IMR-90 (cell line): ENCODE results near the gene SLC9A5. TPM values are rescaled to one million over a fixed set of nuclear protein-coding genes. Genes with fewer than 3 reads are reported as not detected.
A peak's percentile ranks its signal among the peaks of the same experiment; 100 is the strongest.

ENCODE experiments used
- ATAC-seq: fragments of 200-7000 bp; cut with Tn5 transposase; 2 replicates; pipeline ENCODE4 v1.9.1; 2020; ENCODE audit warnings: low read depth, mild to moderate bottlenecking, moderate library complexity
- BruUV-seq: library from RNA; stranded (reverse); fragments of 400-500 nt; replicated peaks from 2 replicates; lab custom pipeline; 2021; lab: Mats Ljungman, UMichigan
- CTCF ChIA-PET: fragments of 300-600 bp; formaldehyde crosslinking; extraction: SDS; loops from one replicate; lab custom pipeline; 2021; ENCODE audit warnings: antibody characterized with exemption; lab: Yijun Ruan, JAX
- POLR2A ChIA-PET: fragments of 300-600 bp; sonication (Branson Sonifier 250); formaldehyde crosslinking; loops from one replicate; lab custom pipeline; 2022; ENCODE audit warnings: antibody characterized with exemption; ENCODE audit not compliant: unreplicated experiment; lab: Charles Lee
- DNase-seq: peaks from one replicate; pipeline ENCODE4 v3.0.0; 2013
- H2AFZ ChIP-seq: replicated peaks from 2 replicates; pipeline ENCODE3; 2013; ENCODE audit warnings: low read length, mild to moderate bottlenecking; ENCODE audit not compliant: poor library complexity
- H2AK5ac ChIP-seq: 2 replicates; pipeline ENCODE4 v1.6.1; 2013; ENCODE audit warnings: low read depth, low read length, inconsistent platforms
- H2AK9ac ChIP-seq: replicated peaks from 2 replicates; pipeline ENCODE3; 2013; ENCODE audit warnings: mild to moderate bottlenecking, low read depth, low read length, moderate library complexity; ENCODE audit not compliant: poor library complexity
- H2BK120ac ChIP-seq: 2 replicates; pipeline ENCODE4 v1.6.1; 2013; ENCODE audit warnings: low read depth, low read length, inconsistent platforms
- H2BK15ac ChIP-seq: 3 replicates; pipeline ENCODE4 v1.6.1; 2013; ENCODE audit warnings: low read depth, low read length, inconsistent platforms
- H2BK20ac ChIP-seq: 2 replicates; pipeline ENCODE4 v1.6.1; 2013; ENCODE audit warnings: low read depth, mild to moderate bottlenecking, inconsistent platforms, low read length, moderate library complexity
- H2BK5ac ChIP-seq: 2 replicates; pipeline ENCODE4 v1.6.1; 2013; ENCODE audit warnings: mild to moderate bottlenecking, low read depth, low read length, inconsistent platforms; ENCODE audit not compliant: poor library complexity, severe bottlenecking
- H3K14ac ChIP-seq: replicated peaks from 2 replicates; pipeline ENCODE4 v1.6.1; 2013; ENCODE audit warnings: low read depth, low read length, inconsistent platforms
- H3K18ac ChIP-seq: 2 replicates; pipeline ENCODE4 v1.6.1; 2013; ENCODE audit warnings: low read depth, low read length, control low read depth
- H3K23ac ChIP-seq: 2 replicates; pipeline ENCODE4 v1.6.1; 2013; ENCODE audit warnings: low read depth, low read length, inconsistent platforms
- H3K27ac ChIP-seq: 2 replicates; pipeline ENCODE4 v1.5.1; 2013; ENCODE audit warnings: mild to moderate bottlenecking, control low read depth, low read length; ENCODE audit not compliant: insufficient read depth
- H3K27me3 ChIP-seq: 2 replicates; pipeline ENCODE4 v1.6.1; 2013; ENCODE audit warnings: low read length; ENCODE audit not compliant: control insufficient read depth, insufficient read depth
- H3K36me3 ChIP-seq: 2 replicates; pipeline ENCODE4 v1.6.1; 2013; ENCODE audit warnings: low read length, mixed read lengths; ENCODE audit not compliant: control insufficient read depth, insufficient read depth
- H3K4ac ChIP-seq: 2 replicates; pipeline ENCODE4 v1.6.1; 2013; ENCODE audit warnings: low read depth, low read length, inconsistent platforms
- H3K4me1 ChIP-seq: 2 replicates; pipeline ENCODE4 v1.6.1; 2013; ENCODE audit warnings: low read length, mixed read lengths; ENCODE audit not compliant: control insufficient read depth, insufficient read depth
- H3K4me2 ChIP-seq: 2 replicates; pipeline ENCODE4 v1.6.1; 2013; ENCODE audit warnings: low read depth, mild to moderate bottlenecking, control low read depth, low read length, moderate library complexity
- H3K4me3 ChIP-seq: 2 replicates; pipeline ENCODE4 v1.5.1; 2013; ENCODE audit warnings: low read depth, mild to moderate bottlenecking, control low read depth, low read length, moderate library complexity; ENCODE audit not compliant: insufficient read depth
- H3K56ac ChIP-seq: 2 replicates; pipeline ENCODE4 v1.6.1; 2013; ENCODE audit warnings: low read length, inconsistent platforms; ENCODE audit not compliant: insufficient read depth; ENCODE audit errors: extremely low read depth
- H3K79me1 ChIP-seq, 2 experiments: 2 replicates each; pipeline ENCODE4 v1.6.1; 2013; ENCODE audit warnings: low read length in 2 of 2, inconsistent platforms in 1 of 2, low read depth in 1 of 2
- H3K9ac ChIP-seq: 2 replicates; pipeline ENCODE4 v1.6.1; 2013; ENCODE audit warnings: low read depth, low read length, control low read depth
- H3K9me1 ChIP-seq: 2 replicates; pipeline ENCODE4 v1.6.1; 2013; ENCODE audit warnings: low read length, inconsistent platforms; ENCODE audit not compliant: insufficient read depth
- H3K9me3 ChIP-seq: 2 replicates; pipeline ENCODE4 v1.6.1; 2013; ENCODE audit warnings: low read length; ENCODE audit not compliant: control insufficient read depth, insufficient read depth
- H4K20me1 ChIP-seq: 2 replicates; pipeline ENCODE4 v1.6.1; 2013; ENCODE audit warnings: low read length, inconsistent platforms; ENCODE audit not compliant: insufficient read depth
- H4K5ac ChIP-seq: 2 replicates; pipeline ENCODE4 v1.6.1; 2013; ENCODE audit warnings: mild to moderate bottlenecking, low read depth, low read length, control low read depth
- H4K8ac ChIP-seq, 2 experiments: 2 replicates each; pipeline ENCODE4 v1.6.1; 2013; ENCODE audit warnings: low read depth in 2 of 2, low read length in 2 of 2, control low read depth in 1 of 2, inconsistent platforms in 1 of 2
- H4K91ac ChIP-seq: 2 replicates; pipeline ENCODE4 v1.6.1; 2013; ENCODE audit warnings: low read depth, low read length, inconsistent platforms; ENCODE audit not compliant: insufficient read depth
- CTCF ChIP-seq: conservative IDR thresholded peaks from 2 replicates; pipeline ENCODE4 v1.5.1; 2012; ENCODE audit warnings: mild to moderate bottlenecking, low read depth, low read length, improper control_type of control experiment
- RAD21 ChIP-seq: IDR thresholded peaks from 2 replicates; pipeline ENCODE4 v1.6.1; 2012; ENCODE audit warnings: low read length, improper control_type of control experiment
- RCOR1 ChIP-seq: IDR thresholded peaks from 2 replicates; pipeline ENCODE4 v1.6.1; 2012; ENCODE audit warnings: mild to moderate bottlenecking, low read length, improper control_type of control experiment; ENCODE audit not compliant: insufficient replicate concordance
- WGBS, 2 experiments: methylation state at CpG; one replicate each; pipeline versions ENCODE4 v1.1.5 to v1.1.7; 2013; ENCODE audit warnings: missing lambda C conversion rate in 2 of 2; ENCODE audit not compliant: insufficient read length in 1 of 2; ENCODE audit errors: extremely low coverage in 2 of 2; 5-methylcytosine and 5-hydroxymethylcytosine counted together
- dilution Hi-C: fragments of 300-500 bp; cut with HindIII; formaldehyde crosslinking; loops from one replicate; pipeline ENCODE4 v1.14.3; 2018; ENCODE audit warnings: low sequenced_read_pairs; ENCODE audit not compliant: unreplicated experiment
- in situ Hi-C: fragments of 300-500 bp; cut with MboI; formaldehyde crosslinking; loops from 3 replicates; pipeline ENCODE4 v1.14.3; 2019; ENCODE audit warnings: low sequenced_read_pairs, inconsistent platforms, mixed read lengths
- intact Hi-C: fragments of 100-400 bp; cut with micrococcal nuclease; formaldehyde crosslinking; loops from 2 replicates; pipeline ENCODE4 v1.10.0; 2022
- polyA plus RNA-seq, 3 experiments: library from polyadenylated mRNA; depleted of rRNA; stranded (reverse); fragments of >200 nt; gene quantifications; 2 replicates each; pipeline ENCODE4 v1.2.3, GENCODE V29; 2012; ENCODE audit warnings: low replicate concordance in 1 of 3
- total RNA-seq: library from RNA; depleted of rRNA; stranded (reverse); fragments of >200 nt; gene quantifications from 2 replicates; pipeline ENCODE4 v1.2.3, GENCODE V29; 2012

Gene SLC9A5
- total and polyA plus RNA-seq, 2 of the 4 experiments (the other 2 are of a cell fraction), result 1.8 to 5.7 TPM

GRCh38 chr16:67260426-67261063, 11.8 kb downstream of the SLC9A5 start (continued):
- TF ChIP-seq CTCF, result peak; percentile 79

GRCh38 chr16:67263201-67263600, 14.4 kb downstream of the SLC9A5 start:
- no peak overlapping the region for H2BK120ac ChIP-seq
- H2AK9ac ChIP-seq, result no peak overlapping the region
- no TSS peak for BruUV-seq
- no peak overlapping the region for H3K4me2 ChIP-seq
- no peak overlapping the region for H2BK20ac ChIP-seq
- no peak overlapping the region for H4K91ac ChIP-seq
- H3K27me3 ChIP-seq, result no peaks in the 10 kb centered on the region
- no peak overlapping the region for H3K9ac ChIP-seq
- dilution Hi-C loops, result no loop called here
- ATAC-seq, result no peak
- H4K8ac ChIP-seq, result no peak overlapping the region
- CTCF ChIA-PET, result no interaction called here
- no peak overlapping the region for H3K23ac ChIP-seq
- peaks cover 4% of the 10 kb centered on the region for H3K4me1 ChIP-seq
- H3K9me3 ChIP-seq, result no peaks in the 10 kb centered on the region
- H2BK5ac ChIP-seq, result no peak overlapping the region
- H3K27ac ChIP-seq, result no peak overlapping the region
- H3K14ac ChIP-seq, result no peak overlapping the region
- TF ChIP-seq RAD21 (no peak), RCOR1 (no peak)
- H2BK15ac ChIP-seq, result no peak overlapping the region
- no peaks in the 10 kb centered on the region for H3K36me3 ChIP-seq
- peaks cover 8% of the 10 kb centered on the region; the same call in 1 of the 2 replicates for H3K9me1 ChIP-seq
- POLR2A ChIA-PET, result no interaction called here
- H3K18ac ChIP-seq, result no peak overlapping the region
- 100% methylated on average over 3 of the region's 3 CpGs; no CpG with 5 or more reads in 1 of the 2 experiments for WGBS, 2 experiments
- DNase-seq, result no peak
- H2AFZ ChIP-seq, result no peak overlapping the region
- H2AK5ac ChIP-seq, result peak overlapping the region; percentile 53; the same call in 1 of the 2 replicates
- H4K20me1 ChIP-seq, result no peaks in the 10 kb centered on the region
- H3K4ac ChIP-seq, result no peak overlapping the region
- in situ Hi-C loops, result no loop called here
- H3K56ac ChIP-seq, result no peak overlapping the region
- no peak overlapping the region for H4K5ac ChIP-seq
- intact Hi-C loops, result loop anchor here (5.0 kb wide), 1 partner anchor 164 kb away; no protein-coding TSS in a partner anchor
- H3K4me3 ChIP-seq, result no peak overlapping the region
- H3K79me1 ChIP-seq, result no peaks in the 10 kb centered on the region; a peak in 1 of 4 replicates
